Natural killer cell (primary cell): ENCODE measurements around the gene AKAP13. TPM values are rescaled to one million over a fixed set of nuclear protein-coding genes. Genes with fewer than 3 reads are reported as not detected.

Source experiments
- ATAC-seq, 3 donors: fragments of 150-1000 bp in 2 of 3; fragments of 200-7000 bp in 1 of 3; cut with Tn5 transposase; 1 replicate in 1 of 3; 2 replicates in 2 of 3; pipeline ENCODE4 v1.10.0; 2021; ENCODE audit warnings: mild to moderate bottlenecking in 2 of 3, moderate library complexity in 2 of 3
- DNase-seq, 2 donors: peaks; one replicate each; pipeline versions ENCODE4 v3.0.0 to v3.0.0-alpha.2; 2013 to 2021; ENCODE audit warnings: mixed read lengths in 1 of 2
- H3K27ac ChIP-seq: one replicate; pipeline ENCODE4 v1.5.1; 2013; ENCODE audit warnings: mild to moderate bottlenecking, low read length
- H3K27me3 ChIP-seq: one replicate; pipeline ENCODE4 v1.6.1; 2013; ENCODE audit warnings: low read length; ENCODE audit not compliant: control insufficient read depth, insufficient read depth
- H3K36me3 ChIP-seq: one replicate; pipeline ENCODE4 v1.6.1; 2013; ENCODE audit warnings: low read length; ENCODE audit not compliant: control insufficient read depth, insufficient read depth
- H3K4me1 ChIP-seq: one replicate; pipeline ENCODE4 v1.6.1; 2013; ENCODE audit warnings: low read length; ENCODE audit not compliant: control insufficient read depth, insufficient read depth
- H3K4me3 ChIP-seq: one replicate; pipeline ENCODE4 v1.5.1; 2013; ENCODE audit warnings: low read length
- H3K9me3 ChIP-seq: one replicate; pipeline ENCODE4 v1.6.1; 2013; ENCODE audit warnings: low read length; ENCODE audit not compliant: control insufficient read depth, insufficient read depth
- H3K27ac Mint-ChIP-seq, 2 donors: one replicate each; pipeline ENCODE4 v1.8.0; 2022; ENCODE audit warnings: mild to moderate bottlenecking in 2 of 2, mixed read lengths in 2 of 2, moderate library complexity in 1 of 2
- H3K27me3 Mint-ChIP-seq, 2 donors: one replicate each; pipeline ENCODE4 v1.8.0; 2022; ENCODE audit warnings: low read depth in 2 of 2, mixed read lengths in 2 of 2
- H3K36me3 Mint-ChIP-seq: one replicate; pipeline ENCODE4 v1.8.0; 2022; ENCODE audit warnings: mixed read lengths
- H3K4me1 Mint-ChIP-seq, 2 donors: one replicate each; pipeline ENCODE4 v1.8.0; 2022; ENCODE audit warnings: mixed read lengths in 2 of 2
- H3K4me3 Mint-ChIP-seq: one replicate; pipeline ENCODE4 v1.8.0; 2022; ENCODE audit warnings: mild to moderate bottlenecking, moderate library complexity, mixed read lengths
- H3K9me3 Mint-ChIP-seq, 2 donors: one replicate each; pipeline ENCODE4 v1.8.0; 2022; ENCODE audit warnings: mixed read lengths in 2 of 2
- WGBS: methylation state at CpG from one replicate; pipeline ENCODE4 v1.1.7; 2013; ENCODE audit warnings: missing lambda C conversion rate; ENCODE audit not compliant: insufficient coverage; 5-methylcytosine and 5-hydroxymethylcytosine counted together
- intact Hi-C: fragments of 100-400 bp; cut with micrococcal nuclease; formaldehyde crosslinking; loops from one replicate; pipeline ENCODE4 v1.14.2; 2022
- total RNA-seq, 4 donors: library from RNA; stranded (reverse); fragments of 120-200 nt in 1 of 4; gene quantifications; one replicate each; pipeline versions ENCODE4 v1.2.3 to v1.2.4, GENCODE V29; 2013 to 2022
- TF ChIP-seq, protein P1 (sequence below): fragments of 200-600 bp; IDR thresholded peaks from one replicate; pipeline ENCODE4 v1.8.0; 2022; ENCODE audit warnings: antibody characterized with exemption

The AKAP13 gene
- total RNA-seq, 3 donors from 2014 or later (not counting 1 experiment from before 2014, with no cell fraction given) = 573 to 661 (median 647) TPM

DNA sequence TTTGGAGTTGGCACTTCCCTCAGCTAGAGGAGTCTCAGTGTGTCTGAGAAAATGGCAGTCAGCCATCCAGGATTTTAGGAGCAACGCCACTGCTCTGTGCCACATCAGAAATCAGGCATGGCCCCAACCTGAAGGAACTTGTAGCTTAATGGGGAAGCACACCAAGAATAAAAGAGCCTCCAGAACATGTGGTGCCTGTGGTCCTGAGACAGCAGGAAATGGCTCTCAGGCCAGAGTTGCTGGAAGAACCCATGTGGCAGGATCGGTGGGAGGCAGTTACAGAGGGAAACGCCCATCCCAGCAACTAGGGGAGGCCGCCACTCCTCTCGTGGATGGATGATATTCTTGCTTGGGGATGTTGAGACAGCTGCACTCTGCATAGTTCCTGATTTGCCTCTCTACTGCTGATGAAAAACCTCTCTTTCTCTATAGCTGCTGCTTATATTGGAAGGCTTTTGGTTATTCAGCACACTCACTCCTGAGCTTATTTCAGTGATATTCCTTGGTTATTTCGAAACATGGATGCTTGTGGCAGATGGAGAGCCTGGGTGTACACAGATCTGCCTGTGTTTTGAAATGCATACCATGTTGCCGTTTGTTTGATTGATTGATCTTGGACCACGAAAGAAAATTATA, 361.9 kb downstream of the AKAP13 start:
- H3K4me1 Mint-ChIP-seq = peaks cover 19% of the 10 kb centered on the region in 2 donors
- Histone ChIP-seq H3K27me3 (no peaks in the 10 kb centered on the region), H3K4me1 (no peaks in the 10 kb centered on the region), H3K36me3 (peaks cover 94% of the 10 kb centered on the region), H3K9me3 (no peaks in the 10 kb centered on the region), H3K27ac (no peak overlapping the region), H3K4me3 (no peak overlapping the region)
- intact Hi-C loops = no loop called here
- TF ChIP-seq, protein P1, sequence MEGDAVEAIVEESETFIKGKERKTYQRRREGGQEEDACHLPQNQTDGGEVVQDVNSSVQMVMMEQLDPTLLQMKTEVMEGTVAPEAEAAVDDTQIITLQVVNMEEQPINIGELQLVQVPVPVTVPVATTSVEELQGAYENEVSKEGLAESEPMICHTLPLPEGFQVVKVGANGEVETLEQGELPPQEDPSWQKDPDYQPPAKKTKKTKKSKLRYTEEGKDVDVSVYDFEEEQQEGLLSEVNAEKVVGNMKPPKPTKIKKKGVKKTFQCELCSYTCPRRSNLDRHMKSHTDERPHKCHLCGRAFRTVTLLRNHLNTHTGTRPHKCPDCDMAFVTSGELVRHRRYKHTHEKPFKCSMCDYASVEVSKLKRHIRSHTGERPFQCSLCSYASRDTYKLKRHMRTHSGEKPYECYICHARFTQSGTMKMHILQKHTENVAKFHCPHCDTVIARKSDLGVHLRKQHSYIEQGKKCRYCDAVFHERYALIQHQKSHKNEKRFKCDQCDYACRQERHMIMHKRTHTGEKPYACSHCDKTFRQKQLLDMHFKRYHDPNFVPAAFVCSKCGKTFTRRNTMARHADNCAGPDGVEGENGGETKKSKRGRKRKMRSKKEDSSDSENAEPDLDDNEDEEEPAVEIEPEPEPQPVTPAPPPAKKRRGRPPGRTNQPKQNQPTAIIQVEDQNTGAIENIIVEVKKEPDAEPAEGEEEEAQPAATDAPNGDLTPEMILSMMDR = no peak
- H3K27me3 Mint-ChIP-seq = no peaks in the 10 kb centered on the region
- H3K36me3 Mint-ChIP-seq = peaks cover 19% of the 10 kb centered on the region
- 84% methylated on average over 8 of the region's 8 CpGs for WGBS
- DNase-seq = no peak
- no peaks in the 10 kb centered on the region for H3K9me3 Mint-ChIP-seq
- peak overlapping the region; percentile 41 to 70 for H3K27ac Mint-ChIP-seq
- ATAC-seq = no peak
- H3K4me3 Mint-ChIP-seq = no peak overlapping the region

DNA sequence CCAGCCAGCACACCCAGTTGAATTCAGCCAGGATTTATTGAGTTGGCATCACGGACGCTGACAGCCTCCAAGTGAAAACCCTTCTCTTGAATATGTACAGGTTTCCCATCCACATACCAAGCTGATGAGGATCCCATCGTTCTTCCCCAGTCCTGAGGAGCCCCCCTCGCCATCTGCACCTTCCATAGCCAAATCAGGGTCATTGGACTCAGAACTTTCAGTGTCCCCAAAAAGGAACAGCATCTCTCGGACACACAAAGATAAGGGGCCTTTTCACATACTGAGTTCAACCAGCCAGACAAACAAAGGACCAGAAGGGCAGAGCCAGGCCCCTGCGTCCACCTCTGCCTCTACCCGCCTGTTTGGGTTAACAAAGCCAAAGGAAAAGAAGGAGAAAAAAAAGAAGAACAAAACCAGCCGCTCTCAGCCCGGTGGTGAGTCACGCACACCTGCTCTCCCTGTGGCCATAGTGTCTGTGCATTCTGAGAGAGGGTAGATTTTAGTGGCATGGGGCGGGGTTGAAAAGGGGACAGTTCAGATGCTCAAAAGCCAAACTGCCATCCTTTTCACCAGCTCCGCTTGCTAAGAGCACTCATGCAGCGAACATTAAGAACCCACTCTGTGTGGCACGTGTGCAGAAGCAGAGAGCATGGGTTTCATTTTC, 363.1 kb downstream of the AKAP13 start:
- no peaks in the 10 kb centered on the region for H3K4me1 ChIP-seq
- no peak overlapping the region for H3K4me3 ChIP-seq
- Mint-ChIP-seq H3K27me3 (no peaks in the 10 kb centered on the region), H3K4me3 (no peak overlapping the region), H3K4me1 (peaks cover 19% of the 10 kb centered on the region in 2 donors), H3K27ac (peak overlapping the region; percentile 41 to 56), H3K36me3 (peaks cover 19% of the 10 kb centered on the region), H3K9me3 (no peaks in the 10 kb centered on the region)
- 92% methylated on average over 14 of the region's 14 CpGs for WGBS
- peak in 1 of 3 donors; percentile 11 for ATAC-seq
- H3K9me3 ChIP-seq = no peaks in the 10 kb centered on the region
- H3K27ac ChIP-seq = no peak overlapping the region
- peak in 1 of 2 donors; percentile 9 for DNase-seq
- no peaks in the 10 kb centered on the region for H3K27me3 ChIP-seq
- intact Hi-C loops = no loop called here
- TF ChIP-seq, protein P1 = no peak
- peaks cover 96% of the 10 kb centered on the region for H3K36me3 ChIP-seq

DNA sequence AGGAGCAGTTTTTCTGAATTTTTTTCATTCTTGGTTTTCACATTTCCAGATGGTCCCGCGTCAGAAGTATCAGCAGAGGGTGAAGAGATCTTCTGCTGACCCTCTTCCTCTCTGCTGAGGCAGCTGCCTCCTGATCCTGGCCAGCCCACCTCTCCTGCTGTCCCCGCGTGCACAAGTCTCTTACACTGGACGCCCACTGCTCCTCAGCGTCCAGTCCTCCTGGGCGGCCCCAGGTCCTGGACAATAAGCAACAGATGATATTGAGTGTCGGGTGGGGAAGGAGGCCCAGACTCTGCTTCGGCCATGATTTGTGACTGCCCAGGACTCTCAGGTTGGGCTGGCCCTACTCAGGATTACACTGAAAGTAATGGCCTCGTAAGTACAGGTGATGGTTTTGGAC, 364.2 kb downstream of the AKAP13 start:
- Histone ChIP-seq H3K27me3 (no peaks in the 10 kb centered on the region), H3K9me3 (no peaks in the 10 kb centered on the region), H3K4me1 (no peaks in the 10 kb centered on the region), H3K36me3 (peaks cover 96% of the 10 kb centered on the region), H3K27ac (no peak overlapping the region), H3K4me3 (no peak overlapping the region)
- DNase-seq (peak in 1 of 2 donors; percentile 9), ATAC-seq (no peak)
- no peaks in the 10 kb centered on the region for H3K9me3 Mint-ChIP-seq
- TF ChIP-seq, protein P1 = no peak
- peaks cover 23 to 28% of the 10 kb centered on the region in 2 donors for H3K4me1 Mint-ChIP-seq
- H3K27me3 Mint-ChIP-seq = no peaks in the 10 kb centered on the region
- peak overlapping the region; percentile 27 to 41 for H3K27ac Mint-ChIP-seq
- H3K4me3 Mint-ChIP-seq = no peak overlapping the region
- intact Hi-C loops = no loop called here
- 98% methylated on average over 10 of the region's 10 CpGs for WGBS
- peaks cover 10% of the 10 kb centered on the region for H3K36me3 Mint-ChIP-seq
